Transverse colon (tissue), 4 donors: ENCODE results near the gene STK24. TPM values are rescaled to one million over a fixed set of nuclear protein-coding genes. Genes with fewer than 3 reads are reported as not detected.

ENCODE experiments used
- DNase-seq: peaks from one replicate; pipeline ENCODE4 v3.0.0-alpha.2; 2019
- H3K27ac ChIP-seq, 4 donors: fragments of 200-600 bp; sonication (generic); 2 replicates each; pipeline ENCODE4 v1.5.1; 2016 to 2018; ENCODE audit warnings: inconsistent platforms in 4 of 4
- H3K27me3 ChIP-seq: fragments of 200-600 bp; sonication (generic); 2 replicates; pipeline ENCODE4 v1.5.1; 2017; ENCODE audit warnings: inconsistent platforms
- H3K36me3 ChIP-seq, 4 donors: fragments of 200-600 bp; sonication (generic); 2 replicates each; pipeline ENCODE4 v1.5.1; 2017 to 2019; ENCODE audit warnings: inconsistent platforms in 4 of 4
- H3K4me1 ChIP-seq, 4 donors: fragments of 200-600 bp; sonication (generic); 2 replicates each; pipeline ENCODE4 v1.5.1; 2017 to 2020; ENCODE audit warnings: inconsistent platforms in 4 of 4
- H3K4me3 ChIP-seq, 4 donors: fragments of 200-600 bp; sonication (generic); 1 replicate in 1 of 4; 2 replicates in 3 of 4; pipeline versions ENCODE4 v1.5.1 to v1.6.1; 2017 to 2019; ENCODE audit warnings: inconsistent platforms in 4 of 4
- H3K9me3 ChIP-seq, 2 donors: fragments of 200-600 bp; sonication (generic); 2 replicates each; pipeline ENCODE4 v1.5.1; 2017 to 2019; ENCODE audit warnings: inconsistent platforms in 2 of 2
- EP300 ChIP-seq: sonication (generic); formaldehyde crosslinking; IDR thresholded peaks from one replicate; pipeline ENCODE4 v1.6.1; 2017; ENCODE audit warnings: antibody characterized with exemption, low read depth
- POLR2A ChIP-seq: fragments of 450-650 bp; IDR thresholded peaks from one replicate; pipeline ENCODE4 v1.6.1; 2016; ENCODE audit warnings: antibody characterized with exemption, mild to moderate bottlenecking, moderate library complexity
- POLR2AphosphoS5 ChIP-seq, 3 donors: sonication (generic); formaldehyde crosslinking; IDR thresholded peaks; one replicate each; pipeline ENCODE4 v1.6.1; 2016; ENCODE audit warnings: antibody characterized with exemption in 3 of 3
- WGBS, 2 donors: methylation state at CpG; one replicate each; pipeline ENCODE4 v1.1.5; 2018; ENCODE audit warnings: low coverage in 1 of 2; 5-methylcytosine and 5-hydroxymethylcytosine counted together
- in situ Hi-C, 4 donors: fragments of 200-750 bp; cut with MboI; loops; one replicate each; pipeline versions ENCODE4 v1.15.0 to v1.15.1; 2017; ENCODE audit warnings: low sequenced_read_pairs in 3 of 4, low pct_ligation_motif_present in 1 of 4, low pct_unique_long_range_greater_than_20kb in 1 of 4
- intact Hi-C: fragments of 100-400 bp; cut with DNase I; formaldehyde crosslinking; loops from one replicate; pipeline ENCODE4 v1.15.1; 2023; ENCODE audit warnings: low total_unique reads
- total RNA-seq, 4 donors: library from RNA; depleted of rRNA; stranded (reverse); fragments of >200 nt; gene quantifications; one replicate each; pipeline ENCODE4 v1.1.0, GENCODE V29; 2016
- TF ChIP-seq, protein P1 (sequence below), 5 experiments: fragments of 200-600 bp in 3 of 5; fragments of 450-650 bp in 2 of 5; sonication (generic) in 3 of 5; IDR thresholded peaks; 1 replicate in 2 of 5; 2 replicates in 3 of 5; pipeline ENCODE4 v1.5.1; 2016 to 2017; ENCODE audit warnings: antibody characterized with exemption in 5 of 5, inconsistent platforms in 3 of 5, mild to moderate bottlenecking in 2 of 5, moderate library complexity in 1 of 5

The STK24 gene
- total RNA-seq, 4 donors from 2014 or later: 87.2 to 152 (median 131) TPM

DNA sequence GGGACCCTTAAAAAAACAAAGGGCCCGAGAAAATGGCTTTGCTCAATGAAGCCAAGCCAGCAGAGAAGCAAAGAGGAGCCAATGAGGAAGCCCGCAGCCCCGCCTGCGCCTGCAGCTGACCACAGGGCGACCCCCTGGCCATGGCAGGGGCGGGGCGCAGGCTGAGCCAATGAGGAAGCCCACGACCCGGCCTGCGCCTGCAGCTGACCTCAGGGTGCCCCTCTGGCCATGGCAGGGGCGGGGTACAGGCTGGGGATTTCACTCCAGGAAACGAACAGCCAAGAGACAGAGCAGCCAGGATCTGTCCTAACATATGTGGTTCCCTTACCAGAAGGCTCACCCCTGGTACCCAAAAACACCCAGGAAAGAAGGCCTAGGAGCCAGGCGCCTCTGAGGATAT lies 101.4 kb downstream of the STK24 start:
- Histone ChIP-seq H3K27me3 (no peaks in the 10 kb centered on the region), H3K27ac (peak overlapping the region in 3 of 4 donors; percentile 7 to 30 (median 21)), H3K36me3 (peaks cover 0 to 15% (median 3%) of the 10 kb centered on the region in 4 donors), H3K9me3 (no peaks in the 10 kb centered on the region), H3K4me1 (peaks cover 21 to 36% (median 28%) of the 10 kb centered on the region in 4 donors), H3K4me3 (no peak overlapping the region)
- no peak for DNase-seq
- intact Hi-C loops (no loop called here), in situ Hi-C loops (loop anchor here in 1 of 4 donors (10.0 kb wide), 1 partner anchor 109 kb away; no protein-coding TSS in a partner anchor)
- WGBS, 2 donors: 73 to 86% methylated on average over 2 to 13 of the region's 13 CpGs
- TF ChIP-seq EP300 (no peak), POLR2AphosphoS5 (IDR thresholded peaks at IDR 0.05) (no peak), POLR2A (no peak)
- TF ChIP-seq, protein P1, sequence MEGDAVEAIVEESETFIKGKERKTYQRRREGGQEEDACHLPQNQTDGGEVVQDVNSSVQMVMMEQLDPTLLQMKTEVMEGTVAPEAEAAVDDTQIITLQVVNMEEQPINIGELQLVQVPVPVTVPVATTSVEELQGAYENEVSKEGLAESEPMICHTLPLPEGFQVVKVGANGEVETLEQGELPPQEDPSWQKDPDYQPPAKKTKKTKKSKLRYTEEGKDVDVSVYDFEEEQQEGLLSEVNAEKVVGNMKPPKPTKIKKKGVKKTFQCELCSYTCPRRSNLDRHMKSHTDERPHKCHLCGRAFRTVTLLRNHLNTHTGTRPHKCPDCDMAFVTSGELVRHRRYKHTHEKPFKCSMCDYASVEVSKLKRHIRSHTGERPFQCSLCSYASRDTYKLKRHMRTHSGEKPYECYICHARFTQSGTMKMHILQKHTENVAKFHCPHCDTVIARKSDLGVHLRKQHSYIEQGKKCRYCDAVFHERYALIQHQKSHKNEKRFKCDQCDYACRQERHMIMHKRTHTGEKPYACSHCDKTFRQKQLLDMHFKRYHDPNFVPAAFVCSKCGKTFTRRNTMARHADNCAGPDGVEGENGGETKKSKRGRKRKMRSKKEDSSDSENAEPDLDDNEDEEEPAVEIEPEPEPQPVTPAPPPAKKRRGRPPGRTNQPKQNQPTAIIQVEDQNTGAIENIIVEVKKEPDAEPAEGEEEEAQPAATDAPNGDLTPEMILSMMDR (IDR thresholded peaks at IDR 0.05): no peak

DNA sequence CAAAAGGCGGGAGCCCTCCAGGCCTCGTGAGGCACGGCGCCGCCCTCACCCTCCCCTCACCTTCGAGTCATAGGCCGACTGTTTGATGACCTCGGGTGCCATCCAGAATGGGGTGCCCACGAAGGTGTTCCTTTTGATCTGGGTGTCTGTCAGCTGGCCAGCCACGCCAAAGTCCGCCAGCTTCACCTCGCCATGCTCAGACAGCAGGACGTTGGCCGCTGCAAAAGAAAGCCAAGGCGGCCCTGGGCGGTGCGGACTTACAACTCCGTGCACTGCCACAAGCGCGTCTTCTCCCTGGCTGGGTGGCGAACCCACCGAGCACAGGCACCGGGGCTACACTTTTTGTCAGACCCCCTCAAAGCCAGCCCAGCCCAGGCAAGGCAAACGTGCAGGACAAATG lies 102.1 kb downstream of the STK24 start:
- Histone ChIP-seq H3K36me3 (peaks cover 0 to 15% (median 3%) of the 10 kb centered on the region in 4 donors), H3K4me3 (no peak overlapping the region), H3K4me1 (peaks cover 21 to 36% (median 25%) of the 10 kb centered on the region in 4 donors), H3K9me3 (no peaks in the 10 kb centered on the region), H3K27me3 (no peaks in the 10 kb centered on the region), H3K27ac (no peak overlapping the region)
- 92% methylated on average over 24 of the region's 24 CpGs; no CpG with 5 or more reads in 1 of the 2 donors for WGBS, 2 donors
- in situ Hi-C loops (loop anchor here in 2 of 4 donors (10.0 to 25.0 kb wide), 2 partner anchors 110 to 363 kb away; no protein-coding TSS in a partner anchor), intact Hi-C loops (no loop called here)
- no peak for DNase-seq
- TF ChIP-seq, protein P1 (IDR thresholded peaks at IDR 0.05): no peak
- TF ChIP-seq EP300 (no peak), POLR2A (no peak), POLR2AphosphoS5 (IDR thresholded peaks at IDR 0.05) (no peak)

DNA sequence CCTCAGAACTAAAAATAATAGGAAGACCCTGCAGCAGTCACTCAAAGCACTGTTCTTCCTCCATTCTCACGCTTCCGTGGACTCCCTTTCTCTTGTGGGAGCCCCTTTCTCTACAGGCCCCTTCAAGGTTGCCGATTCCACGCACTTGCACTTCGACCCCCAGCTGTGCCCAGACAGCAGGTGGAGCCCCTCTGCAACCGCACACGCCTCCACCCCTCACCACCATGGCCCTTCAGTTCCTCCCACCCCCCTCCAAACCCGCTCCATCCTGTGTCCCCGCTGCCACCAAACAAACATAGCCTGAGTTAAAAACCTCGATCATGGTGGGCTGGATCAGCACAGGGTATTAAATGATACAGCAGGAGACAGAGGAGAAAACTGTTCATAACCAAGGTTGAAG lies 102.6 kb downstream of the STK24 start:
- 93% methylated on average over 10 of the region's 10 CpGs; no CpG with 5 or more reads in 1 of the 2 donors for WGBS, 2 donors
- intact Hi-C loops: no loop called here
- no peak for DNase-seq
- Histone ChIP-seq H3K4me1 (peaks cover 18 to 32% (median 23%) of the 10 kb centered on the region in 4 donors), H3K27me3 (no peaks in the 10 kb centered on the region), H3K27ac (no peak overlapping the region), H3K9me3 (no peaks in the 10 kb centered on the region), H3K4me3 (no peak overlapping the region), H3K36me3 (peaks cover 0 to 15% (median 3%) of the 10 kb centered on the region in 4 donors)
- in situ Hi-C loops: loop anchor here in 2 of 4 donors (10.0 to 25.0 kb wide), 2 partner anchors 111 to 363 kb away; no protein-coding TSS in a partner anchor
- TF ChIP-seq POLR2AphosphoS5 (IDR thresholded peaks at IDR 0.05) (no peak), EP300 (no peak), POLR2A (no peak)
- TF ChIP-seq, protein P1 (IDR thresholded peaks at IDR 0.05): no peak

DNA sequence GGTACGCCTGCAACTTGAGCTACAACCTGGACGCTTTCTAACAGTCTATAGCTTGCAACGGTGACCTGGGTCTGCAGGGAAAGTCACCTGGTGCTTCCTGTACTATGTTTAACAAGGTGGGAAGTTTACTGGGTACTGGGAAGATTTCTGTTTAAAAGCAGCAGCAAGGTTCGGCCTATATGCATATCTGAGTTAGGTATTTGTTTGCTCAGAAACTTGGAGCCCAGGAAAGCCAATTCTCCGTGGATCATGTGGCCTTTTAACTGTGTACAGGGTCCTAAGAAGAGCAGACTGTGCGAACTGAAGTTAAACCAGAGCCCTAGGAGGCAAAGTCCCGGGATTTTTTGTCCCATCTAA lies 103.1 kb downstream of the STK24 start:
- in situ Hi-C loops (loop anchor here in 2 of 4 donors (10.0 to 25.0 kb wide), 2 partner anchors 111 to 364 kb away; no protein-coding TSS in a partner anchor), intact Hi-C loops (no loop called here)
- no peak for TF ChIP-seq EP300
- no peak for TF ChIP-seq POLR2A
- TF ChIP-seq, protein P1 (IDR thresholded peaks at IDR 0.05): no peak
- no peak for TF ChIP-seq POLR2AphosphoS5 (IDR thresholded peaks at IDR 0.05)
- Histone ChIP-seq H3K27ac (peak overlapping the region in 1 of 4 donors; percentile 6), H3K27me3 (no peaks in the 10 kb centered on the region), H3K4me3 (no peak overlapping the region), H3K9me3 (no peaks in the 10 kb centered on the region), H3K4me1 (peaks cover 17 to 27% (median 21%) of the 10 kb centered on the region in 4 donors), H3K36me3 (peaks cover 0 to 15% (median 3%) of the 10 kb centered on the region in 4 donors)
- WGBS, 2 donors: 71 to 74% methylated on average over 4 to 7 of the region's 7 CpGs
- DNase-seq: no peak
